Stimulated activated CD8-positive, alpha-beta memory T cell treated with anti-CD3 and anti-CD28 coated beads, Interleukin-2, amount 100 ng/mL, for 1 hour (primary cell): ENCODE measurements around the gene TMEM218.

ENCODE experiments used
- DNase-seq, 2 donors: peaks; one replicate each; pipeline ENCODE4 v3.0.0-alpha.2; 2020; ENCODE audit warnings: low read depth in 2 of 2

Gene TMEM218

DNA sequence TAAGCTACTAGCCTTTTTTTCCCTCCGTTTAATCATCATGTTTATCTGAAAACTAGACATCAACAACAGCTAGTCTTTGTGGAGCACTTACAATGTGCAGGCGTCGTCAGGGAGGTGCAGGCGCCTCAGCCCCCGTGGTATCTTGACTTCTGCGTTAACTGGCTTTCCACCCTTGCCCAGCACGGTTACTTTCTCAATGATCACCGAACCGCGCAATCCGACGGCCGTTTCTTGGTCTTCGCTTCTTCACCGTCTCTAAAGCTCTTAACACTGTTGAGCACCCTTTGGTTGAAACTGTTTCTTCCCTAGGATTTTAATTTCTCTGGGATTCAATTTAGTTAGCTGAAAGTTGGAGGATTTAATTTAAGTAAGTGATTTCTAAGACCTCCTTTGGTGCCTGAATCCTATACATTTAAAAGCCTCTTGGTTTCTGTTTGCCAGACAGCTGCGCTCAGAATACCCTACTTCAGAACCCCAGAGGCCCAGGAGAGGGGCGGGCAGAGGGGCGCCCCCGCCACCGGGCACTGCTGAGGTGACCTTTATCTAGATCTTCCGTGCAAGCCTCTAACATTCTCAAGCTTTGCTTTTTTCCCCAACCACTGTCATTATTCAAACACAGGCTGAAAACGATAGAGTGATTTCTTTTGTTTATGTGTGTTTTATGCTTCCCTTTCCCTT, 18.0 kb upstream of the TMEM218 start:
- no peak for DNase-seq

DNA sequence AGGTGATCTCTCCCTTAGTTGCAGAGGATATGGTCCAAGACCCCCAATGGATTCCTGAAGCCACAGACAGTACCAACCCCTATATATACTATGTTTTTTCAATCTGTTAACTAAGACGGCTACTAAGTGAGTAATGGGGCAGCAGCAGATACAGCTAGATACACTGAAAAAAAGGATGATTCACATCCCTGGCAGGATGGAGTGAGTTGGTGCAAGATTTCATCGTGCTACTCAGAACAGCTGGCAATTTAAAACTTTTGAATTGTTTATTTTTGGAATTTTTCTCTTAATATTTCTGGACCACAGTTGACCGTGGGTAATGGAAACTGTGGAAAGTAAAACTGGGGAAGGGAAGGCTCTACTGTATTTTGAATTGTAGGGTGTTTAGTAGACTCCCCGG, 17.0 kb upstream of the TMEM218 start:
- DNase-seq, result no peak

DNA sequence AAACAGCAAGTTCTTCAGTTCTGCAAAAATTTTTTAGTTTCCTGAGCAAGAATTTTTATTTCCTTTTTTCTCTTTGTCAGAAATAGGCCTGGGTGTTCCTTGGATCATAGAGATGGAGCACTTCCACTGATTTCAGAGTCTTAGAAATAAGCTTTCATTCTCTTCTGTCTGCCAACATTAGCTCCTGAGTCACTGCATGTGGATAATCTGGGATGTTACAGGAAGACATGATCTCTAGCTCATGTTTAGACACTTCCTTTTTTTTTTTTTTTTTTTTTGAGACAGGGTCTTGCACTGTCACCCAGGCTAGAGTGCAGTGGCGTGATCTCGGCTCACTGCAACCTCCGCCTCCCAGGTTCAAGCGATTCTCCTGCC, 13.2 kb upstream of the TMEM218 start:
- DNase-seq, result no peak

DNA sequence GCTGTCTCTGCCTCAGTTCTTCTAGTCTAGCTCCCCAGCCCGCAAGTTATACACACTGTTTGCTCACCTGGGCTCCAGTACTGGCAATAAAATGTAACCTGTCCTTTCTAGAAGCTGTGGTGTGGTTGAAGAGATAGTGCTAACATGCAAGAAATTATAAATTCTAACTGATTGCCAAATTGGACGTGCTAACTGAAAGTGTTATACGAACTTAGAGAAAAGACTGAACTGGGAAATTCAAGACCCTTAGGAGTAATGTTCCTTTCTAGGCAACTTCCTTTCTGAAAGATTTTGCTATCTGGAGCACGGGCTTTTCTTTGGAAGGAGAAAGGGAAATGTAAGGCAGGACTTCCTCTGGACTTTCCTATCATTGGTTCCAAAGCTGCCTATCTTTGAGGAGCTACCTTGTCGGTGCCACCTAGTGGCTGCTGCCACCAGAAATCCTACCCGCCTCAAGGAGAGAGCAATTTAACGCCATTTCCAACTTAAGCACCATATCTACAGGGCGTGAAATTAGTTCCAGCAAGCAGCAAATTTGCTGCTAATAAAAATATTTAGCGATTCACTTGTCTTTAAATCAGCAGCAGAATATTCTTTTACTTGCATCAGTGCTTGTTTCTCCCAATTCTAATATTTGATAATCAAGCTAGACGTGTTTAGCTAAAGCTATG, 12.7 kb upstream of the TMEM218 start:
- no peak for DNase-seq

DNA sequence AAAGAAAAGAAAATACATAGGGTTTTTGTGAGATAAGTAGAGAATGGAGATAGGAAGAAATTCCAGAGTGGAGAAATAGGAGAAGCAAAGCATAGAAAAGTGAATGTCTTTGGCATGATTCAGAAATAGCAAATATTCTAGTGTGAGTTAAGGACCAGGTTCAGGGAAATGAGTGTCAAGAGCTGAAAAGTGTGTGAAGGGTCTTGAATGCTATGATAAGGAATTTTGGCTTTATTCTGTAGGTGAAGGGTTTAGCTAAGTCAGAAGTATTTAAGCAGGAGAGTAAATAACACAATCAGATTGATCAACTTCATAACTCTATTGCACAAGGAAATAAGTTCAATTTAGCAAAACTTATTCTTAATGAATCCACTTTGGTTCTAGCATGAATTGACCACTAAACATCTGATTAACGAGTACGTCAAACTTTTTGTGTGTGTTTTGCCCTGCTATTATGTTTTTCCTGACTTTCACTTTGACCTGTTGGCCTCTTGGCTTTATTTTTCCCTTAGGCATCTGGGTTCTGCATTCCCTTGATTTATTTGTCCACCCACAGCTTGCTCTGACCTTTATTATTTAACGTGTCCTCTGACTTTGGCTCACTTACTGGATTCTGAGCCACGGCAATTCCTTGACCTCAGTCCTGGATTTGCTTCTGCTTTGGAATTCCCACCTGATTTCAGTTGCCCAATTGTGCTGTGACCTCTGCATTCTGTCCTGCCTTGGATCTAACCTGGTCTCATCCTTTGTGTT, 11.9 kb upstream of the TMEM218 start:
- DNase-seq, result no peak

DNA sequence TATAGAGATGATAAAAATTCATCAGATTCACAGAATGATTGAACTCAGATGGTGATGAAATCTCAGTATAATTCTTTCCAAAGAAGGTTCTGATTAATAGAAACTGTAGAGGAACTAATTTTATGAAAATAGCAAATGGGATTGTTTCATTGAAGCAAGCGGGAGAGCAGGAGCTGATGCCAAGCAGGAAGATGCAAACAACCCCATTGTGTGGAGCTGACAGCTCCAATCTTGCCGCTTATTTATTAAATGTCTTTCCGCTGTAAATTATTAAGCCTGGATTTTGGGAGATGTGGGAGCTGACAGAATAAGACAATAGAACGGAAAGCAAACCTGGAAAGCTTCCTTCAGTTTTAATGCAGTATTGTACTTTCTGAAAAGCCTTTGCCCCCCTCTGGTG, 6.0 kb upstream of the TMEM218 start:
- DNase-seq, result no peak

DNA sequence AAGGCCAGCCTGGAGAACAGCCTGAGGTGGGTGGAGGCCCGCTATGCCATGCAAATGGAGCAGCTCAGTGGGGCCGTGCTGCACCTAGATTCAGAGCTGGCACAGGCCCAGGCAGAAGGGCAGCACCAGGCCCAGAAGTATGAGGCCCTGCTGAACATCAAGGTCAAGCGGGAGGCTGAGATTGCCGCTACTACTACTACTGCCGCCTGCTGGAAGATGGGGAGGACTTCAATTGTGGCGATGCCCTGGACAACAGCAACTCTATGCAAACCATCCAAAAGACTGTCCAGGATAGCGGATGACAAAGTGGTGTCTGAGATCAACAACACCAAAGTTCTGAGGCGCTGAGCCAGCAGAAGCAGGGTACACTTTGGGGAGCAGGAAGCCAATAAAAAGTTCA, 3.1 kb upstream of the TMEM218 start:
- DNase-seq, result no peak

DNA sequence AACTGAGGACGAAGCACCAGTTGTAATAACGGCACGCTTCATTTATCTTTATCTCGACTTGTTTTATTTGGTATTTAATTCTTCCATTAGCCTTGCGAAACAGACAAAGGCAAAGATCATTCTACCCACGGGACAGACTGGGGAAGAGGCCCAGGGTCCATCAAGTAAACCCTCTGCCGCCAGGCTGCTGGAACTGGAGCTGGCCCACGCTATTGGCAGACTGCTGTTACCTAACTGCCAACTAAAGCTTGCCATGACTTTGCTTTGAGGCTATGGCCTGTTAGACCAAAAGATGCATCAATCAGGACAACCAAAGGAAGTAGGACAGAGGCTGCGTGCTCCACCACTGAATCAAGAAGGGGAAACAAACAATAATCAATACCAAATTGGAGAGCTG, 780 bp upstream of the TMEM218 start:
- DNase-seq, result no peak

DNA sequence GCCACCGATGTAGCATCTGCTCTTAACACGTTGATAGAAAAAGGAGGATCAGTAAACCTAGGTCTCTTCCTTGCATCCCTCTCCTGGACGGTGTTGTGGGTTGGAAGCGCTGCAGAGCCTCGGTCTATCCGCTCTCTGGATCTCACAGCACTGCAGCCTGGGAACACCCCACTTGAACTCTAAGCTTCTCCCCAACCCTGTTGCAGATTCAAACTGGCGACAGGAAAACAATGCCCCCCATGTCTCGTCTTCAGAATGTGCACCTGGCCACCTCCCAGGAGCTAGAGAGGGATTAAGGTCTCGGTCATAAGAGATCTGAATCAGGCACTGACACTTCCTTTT, 454 bp downstream of the TMEM218 start:
- no peak for DNase-seq

DNA sequence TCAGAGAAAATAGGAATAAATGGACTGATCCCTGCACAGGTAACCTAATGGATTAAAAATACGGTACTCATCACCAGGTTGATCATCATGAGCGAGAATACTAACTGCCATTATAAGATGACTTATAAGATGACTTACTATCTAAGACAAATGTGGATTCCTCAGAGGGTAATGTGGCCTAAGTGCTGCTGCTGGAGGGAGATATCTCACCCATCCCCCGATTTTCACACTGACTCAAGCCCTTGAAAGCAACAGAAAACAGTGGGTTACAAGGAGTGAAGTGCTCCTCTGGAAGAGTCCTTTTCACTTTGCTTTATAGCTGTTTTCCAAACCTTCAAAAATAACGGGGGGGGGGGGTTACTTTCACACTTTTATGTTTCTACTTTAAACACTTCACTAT, 920 bp downstream of the TMEM218 start:
- no peak for DNase-seq

DNA sequence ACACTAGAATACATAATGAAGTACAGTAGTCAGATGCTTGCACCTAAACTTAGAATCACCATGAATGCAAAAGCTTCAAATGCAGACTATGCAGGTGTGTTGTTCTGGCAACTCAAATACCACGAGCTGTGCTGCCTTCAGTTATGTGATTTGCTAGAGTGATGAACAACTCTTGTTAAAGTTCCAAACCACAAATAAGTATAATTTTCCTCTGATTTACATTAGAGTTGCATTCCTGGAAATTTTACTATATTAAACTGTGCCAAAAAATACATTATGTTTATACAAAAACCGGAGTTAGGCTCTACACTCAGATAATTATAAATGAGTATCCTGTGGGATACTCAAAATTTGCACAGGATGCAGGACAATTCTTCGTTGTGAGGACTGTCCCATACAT, 3.0 kb downstream of the TMEM218 start:
- no peak for DNase-seq

DNA sequence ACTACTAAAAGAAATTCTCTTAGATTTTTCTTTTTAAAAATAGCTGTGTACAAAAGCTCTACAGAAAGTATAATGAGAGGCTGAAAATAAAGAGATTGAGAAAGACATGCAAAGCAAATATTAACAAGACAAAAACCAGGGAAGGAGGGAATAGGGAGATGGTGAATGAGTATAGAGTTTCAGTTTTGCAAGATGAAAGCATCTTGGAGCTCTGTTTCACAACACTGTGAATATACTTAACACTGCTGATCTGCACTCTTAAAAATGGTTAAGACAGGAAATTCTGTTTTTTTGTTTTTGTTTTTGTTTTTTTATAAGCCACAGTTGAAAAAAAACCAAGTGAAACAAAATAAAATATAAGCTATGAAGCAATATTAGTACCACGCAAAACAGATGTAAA, 5.5 kb downstream of the TMEM218 start:
- no peak for DNase-seq

DNA sequence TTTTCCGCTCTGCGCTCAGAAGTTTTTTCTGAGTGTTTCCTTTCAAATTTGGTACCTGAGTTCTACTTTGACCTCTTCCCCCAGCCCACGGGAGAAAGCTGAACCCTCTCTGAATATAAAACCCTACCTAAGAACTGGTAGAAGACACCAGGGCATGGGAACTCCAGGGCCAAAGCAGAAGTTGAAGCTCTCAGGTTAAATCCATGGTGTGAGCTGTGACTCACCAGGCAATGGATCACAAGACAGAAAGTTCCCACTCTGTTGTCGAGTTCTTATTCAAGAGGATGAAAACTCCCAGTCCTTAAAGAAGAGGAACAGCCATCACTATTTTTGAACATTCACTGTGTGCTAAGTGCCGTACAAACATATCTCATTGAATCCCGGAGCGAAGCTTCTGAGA, 8.9 kb downstream of the TMEM218 start:
- no peak for DNase-seq

DNA sequence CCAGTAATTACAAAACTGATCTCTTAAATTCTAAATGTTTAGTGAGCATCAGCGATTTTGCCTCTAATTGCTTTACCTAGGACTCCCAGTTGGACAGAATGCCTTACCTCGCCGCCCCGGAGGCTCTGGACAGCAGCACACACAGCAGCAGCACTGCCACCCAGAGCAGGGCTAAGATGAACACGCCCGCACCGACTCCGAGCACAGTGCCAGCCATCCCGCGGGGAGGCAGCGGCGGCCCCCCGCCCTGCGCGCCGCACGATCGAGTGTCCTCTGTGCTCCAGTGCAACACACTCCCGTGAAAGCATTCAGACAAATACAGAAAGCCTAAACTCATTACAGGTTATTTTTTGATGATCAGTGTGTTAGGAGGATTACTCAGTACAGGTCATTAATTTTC, 9.4 kb downstream of the TMEM218 start:
- no peak for DNase-seq

DNA sequence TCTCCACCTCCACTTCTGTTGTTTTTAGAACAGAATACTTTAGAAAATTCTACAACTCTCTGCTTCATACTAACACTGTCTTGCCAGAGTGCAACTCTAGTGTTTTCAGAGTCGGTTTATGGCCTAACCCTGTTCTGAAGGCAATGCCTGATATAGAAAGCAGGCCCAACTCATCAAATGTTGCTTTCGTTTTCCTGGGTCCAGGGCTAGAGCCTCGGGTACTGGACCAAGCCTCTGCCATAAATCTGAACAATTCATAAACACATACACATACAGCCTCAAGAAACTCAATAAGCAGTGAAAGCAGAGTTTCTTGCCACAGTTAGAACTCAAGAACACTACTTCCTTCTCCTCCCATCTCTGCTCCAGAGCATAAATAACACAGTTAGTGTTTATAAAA, 9.8 kb downstream of the TMEM218 start:
- DNase-seq, result no peak

DNA sequence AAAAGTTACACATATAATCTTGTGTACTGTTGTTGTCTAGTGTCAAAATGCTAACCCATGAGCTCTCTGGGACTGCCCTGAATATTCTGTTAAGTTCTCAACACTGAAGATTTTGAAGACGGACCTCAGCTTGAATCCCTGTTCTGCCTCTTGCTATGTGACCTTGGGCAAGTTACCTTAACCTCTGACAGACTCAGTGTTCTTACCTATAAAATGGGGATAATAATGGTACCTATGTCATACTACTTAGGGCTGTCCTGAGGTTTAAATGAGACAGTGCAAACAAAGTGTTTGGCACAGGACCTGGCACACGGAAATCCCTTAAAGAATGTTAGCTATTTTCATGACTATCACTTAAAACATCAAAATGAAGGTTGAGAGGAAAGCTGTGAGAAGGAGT, 11.3 kb downstream of the TMEM218 start:
- DNase-seq, result no peak

DNA sequence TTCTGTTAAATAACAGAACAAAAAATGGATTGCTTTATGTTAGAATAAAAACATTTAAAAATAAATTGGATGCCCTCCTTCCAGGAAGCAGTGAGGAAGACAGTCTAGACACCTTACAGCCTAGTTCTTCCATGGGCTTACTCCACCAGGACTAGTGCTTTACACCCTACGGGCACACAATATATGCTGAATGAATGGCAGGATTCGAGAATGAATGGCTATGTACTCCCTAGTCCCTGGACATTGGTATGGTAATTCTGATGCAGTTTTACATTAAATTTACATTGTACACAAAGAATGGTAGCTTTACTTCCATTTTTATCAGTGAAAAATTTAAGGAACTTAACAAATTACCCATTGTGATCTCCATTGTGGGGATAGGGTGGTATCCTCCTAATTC, 16.7 kb downstream of the TMEM218 start:
- DNase-seq, result no peak

DNA sequence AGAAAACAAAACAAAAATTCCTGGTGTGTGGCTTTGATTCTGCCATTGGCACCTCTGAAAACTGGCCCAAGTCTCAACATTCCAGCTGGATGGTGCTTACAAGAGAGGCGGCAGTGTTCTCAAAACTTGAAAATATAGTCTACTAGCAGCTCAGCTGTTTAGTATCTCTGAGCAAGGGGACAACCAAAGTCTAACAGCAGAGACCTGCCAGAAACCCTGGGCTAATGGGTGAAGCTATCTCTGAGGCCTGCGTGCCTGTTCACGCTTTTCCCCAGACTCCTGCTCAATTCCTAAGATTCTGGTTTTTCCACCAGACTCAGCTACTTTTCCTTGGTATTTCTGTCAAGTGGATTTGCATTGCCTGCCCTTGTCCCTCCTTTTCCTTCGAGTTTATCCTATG, 17.9 kb downstream of the TMEM218 start:
- DNase-seq, result no peak

DNA sequence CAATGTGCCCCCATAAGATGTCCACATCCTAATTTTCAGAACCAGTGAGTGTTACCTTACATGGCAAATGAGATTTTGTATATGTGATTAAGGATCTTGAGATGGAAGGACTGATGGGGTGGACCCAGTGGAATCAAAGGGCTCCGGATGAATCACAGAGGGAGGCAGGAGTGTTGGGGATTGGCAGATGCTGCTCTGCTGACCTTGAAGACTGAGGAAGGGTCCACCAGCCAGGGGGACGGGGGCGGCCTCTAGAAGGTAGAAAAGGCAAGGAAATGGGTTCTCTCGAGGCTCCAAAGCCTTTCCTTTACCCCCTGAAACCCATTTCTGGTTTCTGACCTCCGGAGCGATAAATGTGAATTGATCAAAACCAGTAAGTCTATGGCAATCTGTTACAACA, 18.8 kb downstream of the TMEM218 start:
- no peak for DNase-seq

DNA sequence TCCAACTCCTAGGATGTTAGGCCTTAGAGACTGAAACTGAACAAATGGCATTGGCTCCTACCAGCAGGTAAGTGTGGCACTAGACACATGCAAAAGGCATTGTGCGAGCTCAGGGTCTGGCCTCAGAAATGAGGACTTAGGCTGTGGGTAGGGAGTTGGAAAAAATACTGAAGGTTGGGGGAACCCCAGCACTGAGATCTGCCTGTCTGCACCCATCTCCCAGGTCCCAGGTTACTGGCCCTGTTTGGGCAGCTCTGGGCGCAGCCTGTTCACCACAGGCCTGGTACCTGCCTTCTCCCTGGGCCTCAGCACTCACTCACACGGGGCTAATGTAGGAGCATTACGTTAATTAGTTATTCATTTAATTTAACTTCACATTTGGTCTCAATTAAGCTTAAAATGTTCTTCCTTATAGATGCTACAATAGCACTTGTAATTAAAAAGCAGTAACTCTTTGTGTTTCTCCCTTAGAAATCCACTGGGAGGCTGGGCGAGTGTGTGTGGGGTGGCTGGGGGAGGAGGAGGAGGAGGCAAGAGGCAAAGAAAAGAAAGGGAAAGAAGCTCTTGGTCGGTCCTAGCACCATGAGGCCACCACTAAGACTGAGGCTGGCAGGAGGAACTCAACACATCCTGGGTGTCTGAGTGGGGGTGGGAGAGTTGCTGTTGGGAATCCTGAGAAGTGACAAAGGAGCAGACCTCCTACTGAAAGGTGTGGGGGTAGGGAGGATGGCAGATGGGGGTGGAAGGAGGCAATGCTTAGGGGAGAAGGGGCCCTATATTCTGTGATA, 19.4 kb downstream of the TMEM218 start:
- no peak for DNase-seq

DNA sequence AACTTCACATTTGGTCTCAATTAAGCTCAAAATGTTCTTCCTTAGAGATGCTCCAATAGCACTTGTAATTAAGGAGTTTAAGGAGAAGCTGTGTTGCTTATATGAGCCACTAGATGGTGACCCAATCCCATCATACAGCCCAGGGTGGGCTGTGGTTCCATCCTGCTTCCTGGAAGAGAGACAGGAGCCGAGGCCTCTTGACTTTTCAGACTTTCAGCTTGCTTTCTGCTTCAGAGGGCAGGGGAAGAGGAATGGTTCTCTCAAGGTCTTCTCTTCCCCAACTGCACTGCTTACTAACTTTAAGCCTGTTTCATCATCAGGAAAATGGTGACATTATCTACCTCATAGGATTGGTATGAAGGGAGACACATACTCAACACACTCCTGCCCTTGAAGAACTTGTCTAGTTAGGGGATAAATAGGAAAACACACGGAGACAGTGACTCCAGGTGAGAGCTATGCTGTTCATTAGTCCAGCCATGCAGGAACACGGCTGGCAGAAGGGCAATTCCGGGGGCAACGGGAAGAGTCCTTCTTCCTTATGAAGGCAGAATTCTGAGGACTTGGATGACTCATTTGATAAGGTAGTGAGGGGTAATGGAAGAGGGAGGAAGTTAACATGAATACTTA, 20.1 kb downstream of the TMEM218 start:
- DNase-seq, result no peak

DNA sequence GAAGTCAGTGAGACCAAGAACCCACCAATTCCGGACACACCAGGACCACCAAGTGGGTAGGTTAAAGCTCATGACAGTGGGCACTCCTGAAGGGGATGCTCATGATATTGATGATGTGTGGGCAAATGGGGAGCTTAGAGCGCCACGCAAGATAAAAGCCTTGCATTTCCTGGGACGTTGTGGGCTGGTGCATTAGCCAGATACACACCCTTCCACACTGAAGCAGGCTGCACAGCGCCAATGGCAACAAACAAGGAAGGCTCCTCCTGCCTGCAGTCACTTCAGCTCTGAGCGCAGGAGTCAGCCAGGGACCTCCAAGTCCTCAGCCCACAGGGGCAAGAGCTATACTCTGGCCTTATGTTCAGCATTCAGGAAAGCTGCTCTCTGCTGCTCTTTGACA, 20.6 kb downstream of the TMEM218 start:
- DNase-seq, result no peak
